HEK293T (cell line): Measurements from ENCODE around the gene CCDC179.

Experiments
- ARNT ChIP-seq: fragments of 450-650 bp; IDR thresholded peaks from 2 replicates; pipeline ENCODE4 v1.6.1; 2017; ENCODE audit warnings: mild to moderate bottlenecking
- BHLHE40 ChIP-seq: fragments of 450-650 bp; IDR thresholded peaks from 2 replicates; pipeline ENCODE4 v1.6.1; 2016; ENCODE audit warnings: mild to moderate bottlenecking, moderate library complexity, borderline replicate concordance
- FOXA1 ChIP-seq: fragments of 450-650 bp; IDR thresholded peaks from 2 replicates; pipeline ENCODE4 v1.6.1; 2016; ENCODE audit warnings: mild to moderate bottlenecking
- FOXK2 ChIP-seq: fragments of 450-650 bp; IDR thresholded peaks from 2 replicates; pipeline ENCODE4 v1.6.1; 2016; ENCODE audit warnings: mild to moderate bottlenecking
- FOXM1 ChIP-seq: fragments of 450-650 bp; IDR thresholded peaks from 2 replicates; pipeline ENCODE4 v1.6.1; 2017; ENCODE audit warnings: mild to moderate bottlenecking, borderline replicate concordance
- HDGF ChIP-seq: fragments of 450-650 bp; IDR thresholded peaks from 2 replicates; pipeline ENCODE4 v1.6.1; 2017; ENCODE audit warnings: antibody characterized with exemption, borderline replicate concordance
- LEF1 ChIP-seq: fragments of 450-650 bp; IDR thresholded peaks from 2 replicates; pipeline ENCODE4 v1.6.1; 2017; ENCODE audit warnings: mild to moderate bottlenecking, borderline replicate concordance
- SP1 ChIP-seq: fragments of 450-650 bp; IDR thresholded peaks from 2 replicates; pipeline ENCODE4 v1.6.1; 2017
- SUZ12 ChIP-seq: fragments of 450-650 bp; IDR thresholded peaks from 2 replicates; pipeline ENCODE4 v1.6.1; 2016; ENCODE audit warnings: mild to moderate bottlenecking
- TARDBP ChIP-seq: fragments of 450-650 bp; IDR thresholded peaks from 2 replicates; pipeline ENCODE4 v1.6.1; 2016
- ZNF384 ChIP-seq: fragments of 450-650 bp; IDR thresholded peaks from 2 replicates; pipeline ENCODE4 v1.6.1; 2016
- TF ChIP-seq, protein P1 (sequence below): fragments of 450-650 bp; IDR thresholded peaks from 2 replicates; pipeline ENCODE4 v1.6.1; 2016

DNA sequence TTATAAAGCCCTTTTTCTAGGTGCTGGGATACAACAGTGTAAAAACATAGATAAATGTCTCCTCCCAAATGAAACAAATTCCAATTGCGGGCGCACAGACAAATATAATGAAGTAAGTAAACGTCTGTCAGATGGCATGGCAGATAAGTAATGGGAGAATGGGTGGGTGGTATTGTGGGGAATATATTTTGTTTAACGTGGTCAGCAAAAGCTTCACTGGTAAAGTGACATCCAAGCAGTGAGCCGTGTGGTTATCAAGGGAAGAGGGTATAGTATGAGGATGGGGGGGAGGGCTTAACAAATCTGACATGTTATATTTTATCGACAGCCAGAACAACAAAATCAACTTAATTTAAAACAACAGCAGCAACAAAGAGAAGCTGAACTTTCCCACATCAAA is 31.9 kb downstream of the CCDC179 start:
- TF ChIP-seq SP1 (no peak), ARNT (no peak), TARDBP (no peak), FOXM1 (no peak), FOXA1 (no peak), SUZ12 (no peak), HDGF (no peak), BHLHE40 (no peak), ZNF384 (no peak), LEF1 (no peak), FOXK2 (no peak)
- TF ChIP-seq, protein P1, sequence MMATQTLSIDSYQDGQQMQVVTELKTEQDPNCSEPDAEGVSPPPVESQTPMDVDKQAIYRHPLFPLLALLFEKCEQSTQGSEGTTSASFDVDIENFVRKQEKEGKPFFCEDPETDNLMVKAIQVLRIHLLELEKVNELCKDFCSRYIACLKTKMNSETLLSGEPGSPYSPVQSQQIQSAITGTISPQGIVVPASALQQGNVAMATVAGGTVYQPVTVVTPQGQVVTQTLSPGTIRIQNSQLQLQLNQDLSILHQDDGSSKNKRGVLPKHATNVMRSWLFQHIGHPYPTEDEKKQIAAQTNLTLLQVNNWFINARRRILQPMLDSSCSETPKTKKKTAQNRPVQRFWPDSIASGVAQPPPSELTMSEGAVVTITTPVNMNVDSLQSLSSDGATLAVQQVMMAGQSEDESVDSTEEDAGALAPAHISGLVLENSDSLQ: no peak
